ENCODE results near the gene KASH5.
A peak's percentile ranks its signal among the peaks of the same experiment; 100 is the strongest.

The KASH5 gene

DNA sequence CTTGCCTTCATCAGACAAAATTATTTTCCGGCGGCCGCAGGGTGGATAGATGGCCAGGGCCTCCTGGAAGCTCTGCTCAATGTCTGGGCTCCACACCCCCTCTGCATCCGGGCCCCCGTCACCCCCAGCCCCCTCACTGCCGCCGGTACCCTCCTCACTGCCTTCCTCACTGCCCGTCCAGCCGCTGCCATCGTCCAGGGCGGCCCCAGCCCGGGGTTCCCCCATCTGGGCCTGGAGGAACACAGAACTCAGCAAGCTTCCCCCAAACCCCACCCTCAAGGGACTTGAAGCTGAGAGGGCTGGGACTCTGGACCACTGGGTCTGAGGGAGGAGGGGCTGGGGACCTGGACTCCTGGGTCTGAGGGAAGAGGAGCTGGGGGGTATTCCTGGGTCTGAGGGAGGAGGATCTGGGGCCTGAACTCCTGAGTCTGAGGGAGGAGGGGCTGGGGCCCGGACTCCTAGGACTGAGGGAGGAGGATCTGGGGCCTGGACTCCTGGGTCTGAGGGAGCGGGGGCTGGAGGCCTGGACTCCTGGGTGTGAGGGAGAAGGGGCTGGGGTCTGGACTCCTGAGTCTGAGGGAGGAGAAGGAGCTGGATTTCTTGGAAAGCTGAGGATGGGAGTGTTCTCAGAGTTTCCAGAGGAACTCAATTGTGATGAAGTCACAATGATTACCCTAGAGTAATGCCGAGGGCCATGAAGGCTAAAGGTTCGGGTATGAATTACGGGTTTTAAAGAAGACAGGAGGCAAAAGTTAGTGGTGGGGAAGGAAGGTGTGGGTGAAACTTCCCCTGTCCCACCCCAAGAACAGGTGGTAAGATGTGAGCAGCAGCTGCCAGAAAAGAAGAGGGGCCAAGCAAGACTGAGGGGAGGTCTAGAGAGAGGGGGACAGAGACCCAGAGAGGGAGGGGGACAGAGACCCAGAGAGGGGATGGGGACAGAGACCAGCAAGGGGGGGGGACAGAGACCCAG is 27.9 kb upstream of the KASH5 start:
- DNase-seq = no peak
- H3K36me3 Mint-ChIP-seq (ENCODE audit: low read depth) = peaks cover 50% of the 10 kb centered on the region
- H3K27ac Mint-ChIP-seq = peak overlapping the region; percentile 98
- peaks cover 3% of the 10 kb centered on the region for H3K27me3 Mint-ChIP-seq (ENCODE audit: low read depth, poor library complexity)
- H3K9me3 Mint-ChIP-seq = no peaks in the 10 kb centered on the region
- H3K4me1 Mint-ChIP-seq = peaks cover 49% of the 10 kb centered on the region
- H3K4me3 Mint-ChIP-seq = peak overlapping the region; percentile 66
- TF ChIP-seq CTCF (IDR thresholded peaks at IDR 0.05) = no peak

GRCh38 chr19:49361438-49362047 is 26.5 kb upstream of the KASH5 start:
- no peak for TF ChIP-seq CTCF (IDR thresholded peaks at IDR 0.05)
- Mint-ChIP-seq H3K9me3 (no peaks in the 10 kb centered on the region), H3K27me3 (ENCODE audit: low read depth, poor library complexity) (peaks cover 3% of the 10 kb centered on the region), H3K4me3 (no peak overlapping the region), H3K36me3 (ENCODE audit: low read depth) (peaks cover 37% of the 10 kb centered on the region), H3K27ac (peak overlapping the region; percentile 98), H3K4me1 (peaks cover 40% of the 10 kb centered on the region)
- DNase-seq = peak; percentile 83

DNA sequence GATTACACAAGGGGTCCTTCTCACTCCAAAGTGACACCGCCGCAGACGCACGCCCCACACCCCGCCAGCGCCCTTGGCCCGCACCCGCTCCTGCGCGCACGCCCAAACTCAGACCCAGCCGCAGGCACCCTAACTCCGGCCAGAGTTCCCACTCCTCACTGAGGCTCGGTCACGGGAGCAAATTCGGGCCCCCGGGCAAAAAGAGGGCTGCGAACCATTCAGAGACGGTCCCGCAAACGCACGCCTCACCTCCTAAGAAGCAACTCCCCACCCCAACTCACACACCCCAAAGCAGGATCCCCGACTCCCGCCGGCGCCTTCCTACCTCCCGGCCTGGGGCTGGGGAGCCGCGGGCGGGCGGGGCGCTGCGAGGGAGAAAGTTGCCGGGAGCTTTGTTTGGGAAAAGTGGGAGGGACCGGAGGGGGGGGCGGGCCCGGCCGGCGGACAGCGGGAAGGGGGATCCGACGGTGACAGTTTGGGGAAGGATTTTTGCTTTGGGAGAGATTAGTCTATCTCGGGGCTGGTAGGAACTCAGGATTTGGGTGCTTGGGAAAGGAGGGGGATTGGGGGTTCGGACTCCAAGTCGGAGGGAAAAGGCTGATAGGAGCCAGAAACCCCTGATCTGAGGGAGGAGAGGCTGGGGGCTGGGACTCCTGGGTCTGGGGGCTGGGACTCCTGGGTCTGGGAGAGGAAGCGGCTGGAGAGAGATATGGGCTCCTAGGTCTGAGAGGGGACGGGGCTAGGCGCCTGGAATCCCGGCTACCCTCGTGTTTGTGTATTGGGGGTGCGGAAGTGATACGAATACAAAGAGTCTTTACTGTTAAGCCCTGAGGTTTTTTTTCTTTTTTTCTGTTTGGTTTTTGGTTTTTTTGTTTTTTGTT is 25.8 kb upstream of the KASH5 start, which contains the start of gene TEAD2:
TEAD2 (minus strand) TSS at position 369 of the 881 bp plus-strand sequence. CDS start 2,341 bp downstream, outside the sequence.
- Mint-ChIP-seq H3K4me1 (peaks cover 33% of the 10 kb centered on the region), H3K4me3 (no peak within 1 kb of the TSS), H3K27me3 (ENCODE audit: low read depth, poor library complexity) (peaks cover 3% of the 10 kb centered on the region), H3K36me3 (ENCODE audit: low read depth) (peaks cover 29% of the 10 kb centered on the region), H3K9me3 (no peaks in the 10 kb centered on the region), H3K27ac (peak within 1 kb of the TSS; percentile 98)
- DNase-seq = peak; percentile 86
- TF ChIP-seq CTCF (IDR thresholded peaks at IDR 0.05) = no peak

- Mint-ChIP-seq H3K9me3 (no peaks in the 10 kb centered on the region), H3K27me3 (ENCODE audit: low read depth, poor library complexity) (peaks cover 3% of the 10 kb centered on the region), H3K36me3 (ENCODE audit: low read depth) (peaks cover 25% of the 10 kb centered on the region), H3K4me1 (peaks cover 28% of the 10 kb centered on the region), H3K4me3 (no peak overlapping the region), H3K27ac (no peak overlapping the region)
- no peak for TF ChIP-seq CTCF (IDR thresholded peaks at IDR 0.05)
- peak; percentile 45 for DNase-seq
Measured at GRCh38 chr19:49362929-49363267, 25.2 kb upstream of the KASH5 start.

DNA sequence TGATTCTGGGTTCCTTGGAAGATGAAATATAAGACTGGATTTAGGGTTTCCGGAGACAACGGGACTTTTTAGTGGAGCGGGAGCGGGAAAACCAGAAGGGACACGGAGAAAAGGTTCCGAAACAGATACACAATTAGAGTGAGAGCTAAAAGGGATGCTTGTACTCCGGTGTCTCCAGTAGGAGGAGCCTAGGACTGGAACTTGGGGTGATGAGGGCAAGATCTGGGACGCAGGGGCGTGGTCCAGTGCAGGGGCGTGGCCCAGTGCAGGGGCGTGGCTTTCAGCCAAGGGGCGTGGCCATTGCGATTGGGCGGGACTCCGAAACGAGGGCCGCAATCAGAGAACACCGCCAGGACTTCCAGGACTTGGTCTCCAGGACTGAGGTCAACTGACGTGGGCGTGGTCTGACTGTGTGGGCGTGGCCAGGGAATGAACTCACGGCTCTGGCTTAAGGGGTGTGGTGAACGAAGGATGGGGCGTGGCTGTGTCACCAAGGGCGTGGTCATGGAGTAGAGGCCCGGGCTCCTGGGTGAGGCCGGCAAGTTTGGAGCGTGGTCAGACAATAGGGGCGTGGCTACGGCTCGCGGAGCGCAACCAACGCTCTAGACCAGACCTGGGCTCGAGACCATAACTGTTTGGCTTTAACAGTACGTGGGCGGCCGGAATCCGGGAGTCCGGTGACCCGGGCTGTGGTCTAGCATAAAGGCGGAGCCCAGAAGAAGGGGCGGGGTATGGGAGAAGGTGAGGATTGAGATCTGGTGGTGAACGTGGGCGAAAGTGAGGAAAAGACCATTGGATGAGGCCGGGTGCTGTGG is 24.6 kb upstream of the KASH5 start, which contains the start of gene DKKL1:
DKKL1 (plus strand) TSS at position 610 of the 815 bp plus-strand sequence; CDS start at position 732, 122 bp downstream.
- TF ChIP-seq CTCF (IDR thresholded peaks at IDR 0.05) = no peak
- Mint-ChIP-seq H3K36me3 (ENCODE audit: low read depth) (peaks cover 19% of the 10 kb centered on the region), H3K27me3 (ENCODE audit: low read depth, poor library complexity) (peaks cover 3% of the 10 kb centered on the region), H3K4me3 (no peak within 1 kb of the TSS), H3K27ac (no peak within 1 kb of the TSS), H3K9me3 (no peaks in the 10 kb centered on the region), H3K4me1 (peaks cover 23% of the 10 kb centered on the region)
- DNase-seq = peak; percentile 100
